Ovary (tissue), 3 donors: ENCODE measurements around the gene HLA-DRA.

Experiments
- POLR2A ChIP-seq: fragments of 450-650 bp; IDR thresholded peaks from one replicate; pipeline ENCODE4 v1.6.1; 2017; ENCODE audit warnings: antibody characterized with exemption, mild to moderate bottlenecking, moderate library complexity
- TF ChIP-seq, protein P1 (sequence below), 3 donors: fragments of 450-650 bp in 2 of 3; fragments of 200-600 bp in 1 of 3; IDR thresholded peaks; one replicate each; pipeline versions ENCODE4 v1.5.1 to v1.8.0; 2016 to 2022; ENCODE audit warnings: antibody characterized with exemption in 3 of 3, mild to moderate bottlenecking in 1 of 3
- donor health status: DM: no; HTN: no; CAD: no.

DNA sequence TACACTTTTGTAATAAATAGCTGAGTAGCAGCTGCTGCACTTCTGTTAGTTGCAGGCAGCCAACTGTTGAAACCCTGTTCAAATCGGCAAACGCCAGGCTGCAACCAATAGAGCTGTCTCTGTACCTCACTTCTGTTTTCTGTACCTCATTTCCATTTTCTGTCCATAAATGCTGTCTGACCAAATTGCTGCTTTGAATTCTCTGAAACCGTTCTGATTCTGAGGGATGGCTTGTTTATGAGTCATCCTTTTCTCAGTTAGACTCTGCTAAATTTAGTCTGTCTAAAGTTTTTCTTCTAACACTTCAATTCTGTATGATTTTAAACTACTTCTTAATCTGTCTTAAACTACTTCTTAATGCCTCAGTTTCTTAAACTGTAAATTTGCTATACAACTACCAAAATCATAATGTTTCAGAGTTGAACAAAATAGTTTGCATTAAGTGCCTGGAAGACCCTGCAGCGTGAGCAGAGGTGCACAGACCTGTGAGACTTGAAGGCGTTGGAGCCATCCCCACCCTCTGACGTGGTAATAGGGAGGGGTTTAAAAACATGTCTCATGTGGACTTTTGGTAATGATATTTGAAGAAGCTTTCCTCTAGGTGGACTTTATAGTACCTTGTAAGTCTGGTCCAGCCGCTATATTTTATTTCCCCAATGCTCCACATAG, 42.3 kb upstream of the HLA-DRA start:
- TF ChIP-seq, protein P1, sequence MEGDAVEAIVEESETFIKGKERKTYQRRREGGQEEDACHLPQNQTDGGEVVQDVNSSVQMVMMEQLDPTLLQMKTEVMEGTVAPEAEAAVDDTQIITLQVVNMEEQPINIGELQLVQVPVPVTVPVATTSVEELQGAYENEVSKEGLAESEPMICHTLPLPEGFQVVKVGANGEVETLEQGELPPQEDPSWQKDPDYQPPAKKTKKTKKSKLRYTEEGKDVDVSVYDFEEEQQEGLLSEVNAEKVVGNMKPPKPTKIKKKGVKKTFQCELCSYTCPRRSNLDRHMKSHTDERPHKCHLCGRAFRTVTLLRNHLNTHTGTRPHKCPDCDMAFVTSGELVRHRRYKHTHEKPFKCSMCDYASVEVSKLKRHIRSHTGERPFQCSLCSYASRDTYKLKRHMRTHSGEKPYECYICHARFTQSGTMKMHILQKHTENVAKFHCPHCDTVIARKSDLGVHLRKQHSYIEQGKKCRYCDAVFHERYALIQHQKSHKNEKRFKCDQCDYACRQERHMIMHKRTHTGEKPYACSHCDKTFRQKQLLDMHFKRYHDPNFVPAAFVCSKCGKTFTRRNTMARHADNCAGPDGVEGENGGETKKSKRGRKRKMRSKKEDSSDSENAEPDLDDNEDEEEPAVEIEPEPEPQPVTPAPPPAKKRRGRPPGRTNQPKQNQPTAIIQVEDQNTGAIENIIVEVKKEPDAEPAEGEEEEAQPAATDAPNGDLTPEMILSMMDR (IDR thresholded peaks at IDR 0.05), result no peak
- TF ChIP-seq POLR2A, result no peak
